Fibroblast of the aortic adventitia (primary cell): ENCODE data around the gene ATP5PF. TPM values are rescaled to one million over a fixed set of nuclear protein-coding genes. Genes with fewer than 3 reads are reported as not detected.
A peak's percentile ranks its signal among the peaks of the same experiment; 100 is the strongest.
"Not testable (repeated sequence)": the region's sequence is repeated elsewhere in the genome, so short reads cannot be mapped to it uniquely, and the experiment has no call there.

Experiments
- DNase-seq: peaks from one replicate; pipeline ENCODE4 v3.0.0-alpha.2; 2010; ENCODE audit warnings: low read depth
- H3K4me3 ChIP-seq: 2 replicates; pipeline ENCODE4 v1.5.1; 2011; ENCODE audit warnings: low read depth, mild to moderate bottlenecking, control low read depth, low read length, moderate library complexity
- CTCF ChIP-seq: IDR thresholded peaks from 2 replicates; pipeline ENCODE4 v1.5.1; 2011; ENCODE audit warnings: mild to moderate bottlenecking, low read length, control low read depth, inconsistent platforms; ENCODE audit not compliant: insufficient read depth
- total RNA-seq: library from RNA; depleted of rRNA; stranded (reverse); fragments of >200 nt; gene quantifications from 2 replicates; pipeline ENCODE4 v1.2.3, GENCODE V29; 2012; ENCODE audit warnings: low replicate concordance

ATP5PF gene
- total RNA-seq, 1 donor, result 98.9 TPM

- no peak for DNase-seq
- TF ChIP-seq CTCF, result no peak
- H3K4me3 ChIP-seq, result no peak overlapping the region
These were observed 33.2 kb downstream of the ATP5PF start for GRCh38 chr21:25701529-25701928.

GRCh38 chr21:25700741-25701140 lies 34.0 kb downstream of the ATP5PF start:
- H3K4me3 ChIP-seq, result no peak overlapping the region
- no peak for TF ChIP-seq CTCF
- DNase-seq, result no peak

- H3K4me3 ChIP-seq, DNase-seq: not testable (repeated sequence)
These were observed 39.2 kb downstream of the ATP5PF start for GRCh38 chr21:25695461-25695860.

GRCh38 chr21:25691976-25692375 lies 42.7 kb downstream of the ATP5PF start:
- DNase-seq, result peak; percentile 12
- no peak for TF ChIP-seq CTCF
- no peak overlapping the region for H3K4me3 ChIP-seq

GRCh38 chr21:25689226-25689625 lies 45.5 kb downstream of the ATP5PF start:
- no peak for TF ChIP-seq CTCF
- no peak overlapping the region for H3K4me3 ChIP-seq
- no peak for DNase-seq

GRCh38 chr21:25688275-25689155 lies 46.2 kb downstream of the ATP5PF start:
- no peak overlapping the region for H3K4me3 ChIP-seq
- no peak for TF ChIP-seq CTCF
- no peak for DNase-seq

- H3K4me3 ChIP-seq, result no peak overlapping the region
- no peak for DNase-seq
- no peak for TF ChIP-seq CTCF
These were observed 46.9 kb downstream of the ATP5PF start for GRCh38 chr21:25687787-25688186.
